GM23338 (cell line): ENCODE results near the gene RAB40A.

Source experiments
- CTCF ChIP-seq, 2 experiments: fragments of 200-600 bp in 1 of 2; sonication (generic) in 1 of 2; conservative IDR thresholded peaks; 2 replicates each; pipeline versions ENCODE4 v1.5.1 to v1.6.1; 2016 to 2017; ENCODE audit warnings: antibody characterized with exemption in 2 of 2, low read depth in 2 of 2, mild to moderate bottlenecking in 2 of 2, moderate library complexity in 1 of 2
- EZH2 ChIP-seq: fragments of 200-600 bp; sonication (generic); IDR thresholded peaks from one replicate; pipeline ENCODE4 v1.8.0; 2017; ENCODE audit warnings: antibody characterized with exemption, mild to moderate bottlenecking, low read depth; ENCODE audit not compliant: unreplicated experiment
- NANOG ChIP-seq: IDR thresholded peaks from 2 replicates; pipeline ENCODE4 v1.6.1; 2016; ENCODE audit warnings: antibody characterized with exemption, borderline replicate concordance
- REST ChIP-seq: IDR thresholded peaks from one replicate; pipeline ENCODE4 v1.6.1; 2018; ENCODE audit warnings: antibody characterized with exemption; ENCODE audit not compliant: unreplicated experiment

GRCh38 chrX:103513476-103514108 is 5.7 kb downstream of the RAB40A start:
- TF ChIP-seq CTCF (conservative IDR thresholded peaks at IDR 0.05; ENCODE audit: low read depth in 2 of 2): no peak
- no peak for TF ChIP-seq NANOG
- no peak for TF ChIP-seq REST
- no peak for TF ChIP-seq EZH2
